Measurements from ENCODE around the gene PSMD13.
"Not testable (repeated sequence)": the region's sequence is repeated elsewhere in the genome, so short reads cannot be mapped to it uniquely, and the experiment has no call there.

PSMD13 gene

GRCh38 chr11:235997-236773 is 591 bp upstream of the PSMD13 start, which contains the start of gene SIRT3:
Gene SIRT3 (minus strand): TSS chr11:236342. CDS start chr11:236328, 14 bp downstream.
- peaks cover 20% of the 10 kb centered on the region for H3K4me1 ChIP-seq (ENCODE audit: control insufficient read depth, low read length)
- no peaks in the 10 kb centered on the region for H3K9me2 ChIP-seq (replicated peaks; ENCODE audit: control insufficient read depth, low read length)
- peak within 1 kb of the TSS; percentile 91 for H3K27ac ChIP-seq (ENCODE audit: low read depth, low read length)
- H3K4me3 ChIP-seq (ENCODE audit: low read length) = peak within 1 kb of the TSS; percentile 99
- H3F3A ChIP-seq (ENCODE audit: control insufficient read depth, insufficient read depth) = peaks cover 3% of the 10 kb centered on the region; the same call in 1 of the 2 replicates
- TF ChIP-seq CTCF (IDR thresholded peaks at IDR 0.05; ENCODE audit: low read depth, low read length, poor library complexity, severe bottlenecking) (no peak), EZH2phosphoT487 (IDR thresholded peaks at IDR 0.05; ENCODE audit: borderline replicate concordance, low read length) (no peak)
- H4K20me1 ChIP-seq (ENCODE audit: control insufficient read depth, insufficient read depth, low read depth, low read length) = no peaks in the 10 kb centered on the region
- H3K27me3 ChIP-seq (ENCODE audit: control insufficient read depth, low read length) = no peaks in the 10 kb centered on the region
- peaks cover 52% of the 10 kb centered on the region for H3K79me2 ChIP-seq (ENCODE audit: control insufficient read depth, low read length)
- peak within 1 kb of the TSS; percentile 99 for H3K4me2 ChIP-seq (ENCODE audit: low read length)
- H3K36me3 ChIP-seq (ENCODE audit: control insufficient read depth, low read length) = peaks cover 29% of the 10 kb centered on the region
- no peaks in the 10 kb centered on the region for H3K9me3 ChIP-seq (ENCODE audit: control insufficient read depth, insufficient read depth, low read length)

DNA sequence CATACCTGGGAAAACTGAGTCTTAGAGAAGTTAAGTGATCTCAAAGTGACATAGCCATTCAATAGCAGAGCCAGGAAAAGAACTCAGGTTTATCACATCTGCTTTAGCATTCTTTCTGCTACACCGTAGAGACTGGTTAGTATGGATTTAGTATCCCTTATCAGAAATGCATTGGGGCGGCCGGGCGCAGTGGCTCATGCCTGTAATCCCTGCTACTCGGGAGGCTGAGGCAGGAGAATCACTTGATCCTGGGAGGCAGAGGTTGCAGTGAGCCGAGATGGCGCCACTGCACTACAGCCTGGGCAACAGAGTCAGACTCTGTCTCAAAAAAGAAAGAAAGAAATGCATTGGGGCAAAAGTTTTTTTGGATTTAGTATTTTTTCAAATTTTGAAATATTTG is 1.6 kb downstream of the PSMD13 start:
- not testable (repeated sequence) for H3K9me3 ChIP-seq (ENCODE audit: control insufficient read depth, insufficient read depth, low read length); H3K9me2 ChIP-seq (replicated peaks; ENCODE audit: control insufficient read depth, low read length); H3F3A ChIP-seq (ENCODE audit: control insufficient read depth, insufficient read depth); H3K27me3 ChIP-seq (ENCODE audit: control insufficient read depth, low read length); H4K20me1 ChIP-seq (ENCODE audit: control insufficient read depth, insufficient read depth, low read depth, low read length); H3K27ac ChIP-seq (ENCODE audit: low read depth, low read length)
- Histone ChIP-seq H3K79me2 (ENCODE audit: control insufficient read depth, low read length) (peaks cover 67% of the 10 kb centered on the region), H3K36me3 (ENCODE audit: control insufficient read depth, low read length) (peaks cover 49% of the 10 kb centered on the region), H3K4me2 (ENCODE audit: low read length) (peak overlapping the region; percentile 99), H3K4me1 (ENCODE audit: control insufficient read depth, low read length) (peaks cover 20% of the 10 kb centered on the region), H3K4me3 (ENCODE audit: low read length) (peak overlapping the region; percentile 99)

DNA sequence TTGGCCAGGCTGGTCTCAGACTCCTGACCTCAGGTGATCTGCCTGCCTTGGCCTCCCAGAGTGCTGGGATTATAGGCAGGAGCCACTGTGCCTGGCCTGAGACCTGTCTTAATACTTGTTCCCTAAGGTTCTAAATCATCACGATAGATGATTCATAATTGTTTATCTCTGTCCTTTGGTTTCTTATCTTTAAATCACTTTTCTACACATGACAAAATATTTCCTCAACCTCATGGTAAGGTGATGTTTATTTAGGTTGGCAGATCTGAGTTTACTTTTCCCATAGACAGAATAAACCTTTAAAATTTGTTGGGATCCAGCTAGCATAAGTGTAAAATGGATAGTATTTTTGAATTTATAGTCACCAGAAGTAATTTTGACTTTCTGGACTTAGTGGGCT is 3.5 kb downstream of the PSMD13 start:
- Histone ChIP-seq H3K27me3 (ENCODE audit: control insufficient read depth, low read length) (no peaks in the 10 kb centered on the region), H3K9me3 (ENCODE audit: control insufficient read depth, insufficient read depth, low read length) (no peaks in the 10 kb centered on the region), H3K9me2 (replicated peaks; ENCODE audit: control insufficient read depth, low read length) (no peaks in the 10 kb centered on the region), H3K4me1 (ENCODE audit: control insufficient read depth, low read length) (peaks cover 17% of the 10 kb centered on the region), H3K79me2 (ENCODE audit: control insufficient read depth, low read length) (peaks cover 69% of the 10 kb centered on the region), H3F3A (ENCODE audit: control insufficient read depth, insufficient read depth) (peaks cover 3% of the 10 kb centered on the region; the same call in 1 of the 2 replicates), H3K4me2 (ENCODE audit: low read length) (no peak overlapping the region), H3K27ac (ENCODE audit: low read depth, low read length) (no peak overlapping the region), H3K36me3 (ENCODE audit: control insufficient read depth, low read length) (peaks cover 69% of the 10 kb centered on the region), H3K4me3 (ENCODE audit: low read length) (no peak overlapping the region), H4K20me1 (ENCODE audit: control insufficient read depth, insufficient read depth, low read depth, low read length) (no peaks in the 10 kb centered on the region; the same call in 1 of the 2 replicates)
- no peak for TF ChIP-seq CTCF (IDR thresholded peaks at IDR 0.05; ENCODE audit: low read depth, low read length, poor library complexity, severe bottlenecking)
- no peak for TF ChIP-seq EZH2phosphoT487 (IDR thresholded peaks at IDR 0.05; ENCODE audit: borderline replicate concordance, low read length)

DNA sequence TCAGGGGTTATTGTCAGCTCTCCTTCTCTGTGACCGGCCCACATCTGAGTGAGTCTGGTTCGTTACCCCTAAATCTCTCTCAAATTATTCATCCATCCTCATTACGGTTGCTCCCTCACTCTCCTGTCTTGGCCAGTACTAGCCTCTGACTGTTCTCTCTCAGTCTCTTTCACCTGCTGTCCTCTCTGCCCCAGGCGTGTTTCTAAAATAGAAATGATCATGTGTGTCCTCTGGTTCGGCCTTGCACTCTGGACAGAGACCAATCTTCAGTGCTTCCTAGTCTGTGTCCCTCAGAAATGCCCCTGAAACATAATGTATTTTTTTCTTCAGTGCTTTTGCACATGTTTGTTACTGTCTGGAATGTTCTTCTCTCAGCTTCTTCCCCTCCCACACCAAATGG is 4.9 kb downstream of the PSMD13 start:
- Histone ChIP-seq H3K27me3 (ENCODE audit: control insufficient read depth, low read length) (no peaks in the 10 kb centered on the region), H3K36me3 (ENCODE audit: control insufficient read depth, low read length) (peaks cover 82% of the 10 kb centered on the region), H3K4me2 (ENCODE audit: low read length) (no peak overlapping the region), H3K79me2 (ENCODE audit: control insufficient read depth, low read length) (peaks cover 62% of the 10 kb centered on the region), H3K4me3 (ENCODE audit: low read length) (no peak overlapping the region), H3K9me2 (replicated peaks; ENCODE audit: control insufficient read depth, low read length) (no peaks in the 10 kb centered on the region), H3K4me1 (ENCODE audit: control insufficient read depth, low read length) (peaks cover 13% of the 10 kb centered on the region), H3K27ac (ENCODE audit: low read depth, low read length) (no peak overlapping the region), H4K20me1 (ENCODE audit: control insufficient read depth, insufficient read depth, low read depth, low read length) (no peaks in the 10 kb centered on the region; the same call in 1 of the 2 replicates), H3F3A (ENCODE audit: control insufficient read depth, insufficient read depth) (peaks cover under 1% of the 10 kb centered on the region; the same call in 1 of the 2 replicates), H3K9me3 (ENCODE audit: control insufficient read depth, insufficient read depth, low read length) (no peaks in the 10 kb centered on the region)
- TF ChIP-seq EZH2phosphoT487 (IDR thresholded peaks at IDR 0.05; ENCODE audit: borderline replicate concordance, low read length) (no peak), CTCF (IDR thresholded peaks at IDR 0.05; ENCODE audit: low read depth, low read length, poor library complexity, severe bottlenecking) (no peak)
